RKO (cell line): Measurements from ENCODE around the gene TOP1.

Experiments used
- DNase-seq: peaks from one replicate; pipeline ENCODE4 v3.0.0-alpha.2; 2016; ENCODE audit warnings: low spot score

TOP1 gene

GRCh38 chr20:41058674-41059635, 30.3 kb downstream of the TOP1 start:
- no peak for DNase-seq

- no peak for DNase-seq
Measured at GRCh38 chr20:41061155-41061554, 32.5 kb downstream of the TOP1 start.

DNA sequence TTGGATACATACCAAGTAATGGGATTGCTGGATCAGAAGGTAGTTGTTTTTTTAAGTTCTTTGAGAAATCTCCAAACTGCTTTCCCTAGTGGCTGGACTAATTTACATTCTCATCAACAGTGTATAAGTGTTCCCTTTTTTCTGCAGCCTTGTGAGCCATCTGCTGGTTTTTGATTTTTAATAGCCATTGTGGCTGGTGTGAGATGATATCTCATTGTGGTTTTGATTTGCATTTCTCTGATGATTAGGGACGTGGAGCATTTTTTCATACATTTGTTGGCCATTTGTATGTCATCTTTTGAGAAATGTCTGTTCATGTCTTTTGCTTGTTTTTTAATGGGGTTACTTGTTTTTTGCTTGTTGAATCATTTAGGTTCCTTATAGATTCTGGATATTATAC, 34.8 kb downstream of the TOP1 start:
- DNase-seq: no peak

GRCh38 chr20:41064377-41064776, 35.8 kb downstream of the TOP1 start:
- DNase-seq: no peak

- DNase-seq: no peak
Measured at GRCh38 chr20:41065716-41066115, 37.1 kb downstream of the TOP1 start.

- no peak for DNase-seq
Measured at GRCh38 chr20:41068806-41069205, 40.2 kb downstream of the TOP1 start.

- peak; percentile 56 for DNase-seq
Measured at GRCh38 chr20:41072190-41072863, 43.7 kb downstream of the TOP1 start.

- DNase-seq: no peak
Measured at GRCh38 chr20:41072915-41073314, 44.3 kb downstream of the TOP1 start.

DNA sequence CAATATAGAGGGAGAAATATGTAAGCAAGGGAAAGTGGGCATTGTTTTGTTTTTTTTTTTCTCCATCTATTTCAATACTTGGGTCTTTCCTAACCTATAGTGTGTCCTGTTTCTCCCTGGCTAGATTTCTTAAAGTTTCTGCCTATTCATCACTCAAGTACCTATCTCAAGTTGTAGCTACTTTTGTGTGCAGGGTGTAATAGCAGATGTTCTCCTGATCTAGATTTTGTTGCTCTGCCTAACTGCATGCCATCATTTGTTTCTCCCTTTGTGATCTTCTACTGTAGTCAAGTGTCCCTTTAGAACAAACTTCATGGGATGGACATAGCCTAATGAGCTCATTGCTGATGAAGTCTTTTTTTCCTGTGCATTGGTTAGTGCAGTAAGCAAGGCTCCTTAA, 45.8 kb downstream of the TOP1 start:
- DNase-seq: no peak

DNA sequence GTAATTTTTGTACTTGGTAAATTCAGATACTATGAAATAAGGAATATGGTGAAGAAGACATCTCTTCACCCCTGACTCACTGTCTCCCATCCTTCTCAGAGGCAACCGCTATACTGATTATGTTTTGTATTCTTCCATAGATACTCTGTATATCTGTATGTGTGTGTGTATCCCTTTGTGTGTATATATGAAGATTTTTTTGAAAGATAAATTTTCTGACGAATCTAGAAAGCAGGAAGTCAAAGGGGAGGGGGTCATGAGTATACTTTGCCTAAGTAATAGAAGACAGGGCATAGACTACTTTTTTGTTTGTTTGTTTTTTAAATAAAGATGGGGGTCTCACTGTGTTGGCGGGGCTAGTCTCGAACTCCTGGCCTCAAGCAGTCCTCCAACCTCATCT, 48.2 kb downstream of the TOP1 start:
- no peak for DNase-seq

DNA sequence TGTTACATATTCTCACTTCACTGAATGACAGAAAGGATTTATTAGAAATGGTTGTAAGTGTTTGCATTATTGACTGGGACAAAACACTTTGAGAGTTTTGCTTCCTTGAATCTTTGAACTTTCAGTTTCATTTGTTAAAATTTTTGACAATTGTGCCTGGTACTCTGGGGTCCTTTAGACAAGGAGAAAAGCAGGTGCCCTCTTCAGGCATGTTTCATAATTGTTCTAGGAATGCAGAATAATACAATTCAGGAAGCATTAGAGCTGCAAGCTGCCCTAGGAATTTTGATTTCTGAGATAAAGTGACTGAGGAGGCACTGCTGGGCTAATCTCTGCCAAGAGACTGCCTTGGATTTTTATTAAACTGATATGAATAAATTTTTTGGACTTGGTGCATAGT, 49.7 kb downstream of the TOP1 start:
- DNase-seq: peak; percentile 65

GRCh38 chr20:41079066-41079465, 50.4 kb downstream of the TOP1 start:
- no peak for DNase-seq

DNA sequence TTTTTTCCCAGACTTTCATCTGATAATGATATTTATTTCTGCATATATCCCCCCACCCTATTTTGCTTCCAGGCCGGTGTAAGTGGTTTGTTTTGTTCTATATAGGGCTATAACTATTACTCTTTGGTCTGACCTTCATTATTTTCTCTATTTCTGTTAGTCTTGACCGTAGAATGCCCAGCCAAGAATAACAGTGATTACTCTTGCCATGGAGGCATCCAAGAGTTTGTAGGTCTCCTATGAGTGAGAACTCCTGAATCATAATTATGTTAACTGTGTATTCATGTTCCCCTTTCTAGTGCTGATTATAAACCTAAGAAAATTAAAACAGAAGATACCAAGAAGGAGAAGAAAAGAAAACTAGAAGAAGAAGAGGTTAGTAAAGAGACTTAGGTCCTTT, 52.2 kb downstream of the TOP1 start:
- DNase-seq: no peak

DNA sequence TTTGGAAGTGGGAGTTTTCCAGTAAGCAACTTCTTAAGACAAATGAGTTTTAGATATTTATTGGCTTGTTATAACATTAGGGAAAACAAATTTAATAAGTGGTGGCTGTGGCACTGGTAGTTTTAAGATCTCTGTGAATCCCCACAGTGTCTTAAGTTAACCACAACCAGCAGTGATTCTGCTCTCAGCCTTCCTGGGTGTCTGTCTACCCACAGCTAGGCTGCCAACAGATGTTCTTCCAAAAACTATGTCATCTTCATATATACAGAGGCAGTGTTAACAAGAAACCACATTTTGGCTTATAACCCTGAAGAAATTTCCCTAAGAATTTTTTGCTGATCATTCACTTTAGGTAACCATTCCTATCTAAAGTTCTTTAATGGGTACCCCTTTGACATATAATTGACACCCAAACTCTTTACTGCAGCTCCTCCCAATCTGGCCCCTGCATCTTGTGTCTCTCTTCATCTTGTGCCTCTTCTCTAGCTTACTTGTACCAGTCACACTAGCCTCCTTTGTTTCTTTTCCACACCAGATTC, 52.7 kb downstream of the TOP1 start:
- no peak for DNase-seq

GRCh38 chr20:41082306-41082705, 53.7 kb downstream of the TOP1 start:
- DNase-seq: no peak

GRCh38 chr20:41085606-41086005, 57.0 kb downstream of the TOP1 start:
- no peak for DNase-seq

DNA sequence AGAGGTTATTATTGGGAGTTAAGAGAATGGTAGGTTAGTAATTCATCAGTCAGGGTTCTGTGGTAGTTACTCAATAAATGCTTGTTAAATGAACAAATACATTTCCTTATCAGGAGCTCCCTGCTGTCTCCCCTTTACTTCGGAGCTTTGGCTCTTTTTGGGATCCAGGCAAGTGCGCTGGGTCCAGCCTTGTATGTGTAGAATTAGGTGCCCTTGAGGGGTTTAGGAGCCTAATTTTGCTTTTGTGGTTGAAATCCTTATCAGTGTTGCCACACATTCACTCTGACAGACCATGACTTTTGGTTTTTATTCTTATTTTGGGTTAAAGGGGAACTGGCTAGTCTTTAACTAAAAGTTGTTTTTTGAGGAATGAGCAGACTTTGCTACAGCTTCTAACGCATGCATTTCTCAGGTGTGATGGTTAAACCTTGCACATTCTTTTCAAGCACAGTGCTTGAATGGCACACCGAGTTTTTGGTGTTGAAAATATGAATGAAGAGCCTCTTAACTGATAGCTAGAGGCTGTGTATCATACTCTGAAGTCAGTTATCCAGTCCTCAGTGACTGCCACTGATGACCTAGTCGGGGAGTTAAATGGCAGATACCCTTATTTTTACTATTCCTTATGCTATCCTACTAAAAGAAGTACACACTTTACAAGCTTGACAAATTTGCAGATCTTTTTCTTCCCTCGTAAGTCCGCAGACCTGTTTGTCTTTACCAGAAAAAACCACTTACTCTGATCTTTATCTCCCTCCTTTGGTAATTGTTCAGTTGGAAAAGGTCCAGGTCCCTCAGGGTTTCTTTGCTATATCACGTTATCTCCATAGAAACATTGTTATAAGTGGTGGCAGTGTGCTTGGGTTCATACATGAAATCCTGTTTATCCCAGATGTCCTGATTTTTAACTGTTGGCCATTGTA, 58.0 kb downstream of the TOP1 start:
- no peak for DNase-seq

DNA sequence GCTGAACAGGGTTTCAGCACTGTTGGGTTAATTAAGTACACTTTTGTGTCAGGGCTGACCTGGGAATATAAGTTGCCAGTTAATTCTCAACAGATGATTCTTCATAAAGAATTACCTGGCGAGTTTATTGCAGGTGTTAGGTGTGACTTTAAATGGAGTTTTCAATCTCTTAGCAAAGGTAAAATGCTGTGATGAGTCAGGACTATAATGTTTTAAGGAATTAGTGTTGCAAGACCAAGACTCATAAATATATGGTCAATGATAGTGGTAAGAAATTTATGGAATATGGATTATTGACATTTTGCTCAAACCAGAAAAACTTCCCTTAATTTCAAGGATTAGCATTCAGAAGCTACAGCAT, 58.7 kb downstream of the TOP1 start:
- no peak for DNase-seq

- DNase-seq: no peak
Measured at GRCh38 chr20:41087777-41088176, 59.2 kb downstream of the TOP1 start.

GRCh38 chr20:41089555-41089954, 60.9 kb downstream of the TOP1 start:
- DNase-seq: no peak

GRCh38 chr20:41091927-41092326, 63.3 kb downstream of the TOP1 start:
- DNase-seq: no peak
